ENCODE results near the gene SH2D3C. TPM values are rescaled to one million over a fixed set of nuclear protein-coding genes. Genes with fewer than 3 reads are reported as not detected.
A peak's percentile ranks its signal among the peaks of the same experiment; 100 is the strongest.
"Not testable (repeated sequence)": the region's sequence is repeated elsewhere in the genome, so short reads cannot be mapped to it uniquely, and the experiment has no call there.

Gene SH2D3C
- total RNA-seq, 2 experiments from 2014 or later = 29.9 to 30.3 TPM

- H3K4me1 Mint-ChIP-seq (ENCODE audit: low read depth) = peaks cover 49% of the 10 kb centered on the region
- peaks cover 36% of the 10 kb centered on the region for H3K36me3 Mint-ChIP-seq (ENCODE audit: low read depth)
- no peak overlapping the region for H3K4me3 Mint-ChIP-seq
- H3K9me3 Mint-ChIP-seq = no peaks in the 10 kb centered on the region
- peak; percentile 38 for TF ChIP-seq CTCF (IDR thresholded peaks at IDR 0.05)
- POLR2A ChIA-PET = interaction anchor here (1.3 to 1.5 kb wide), 2 partner anchors 23 to 319 kb away, joined by 3 to 5 read pairs; no protein-coding TSS in a partner anchor
- intact Hi-C loops (cut with micrococcal nuclease) = no loop called here
- ATAC-seq = peak; percentile 64
- DNase-seq = peak; percentile 58
- peak overlapping the region; percentile 35 for H3K27ac Mint-ChIP-seq
- CTCF ChIA-PET = interaction anchor here (0.7 to 16.0 kb wide), 12 partner anchors 8 to 238 kb away, joined by 3 to 144 read pairs (median 4); partner anchors contain the start of genes CDK9, SH2D3C and TOR2A
- no peaks in the 10 kb centered on the region for H3K27me3 Mint-ChIP-seq
Measured at GRCh38 chr9:127763918-127764384, 14.5 kb downstream of the SH2D3C start.

- ATAC-seq = no peak
Measured at GRCh38 chr9:127762111-127762676, 16.3 kb downstream of the SH2D3C start.

GRCh38 chr9:127761491-127761956 lies 16.9 kb downstream of the SH2D3C start:
- no peak for ATAC-seq
- POLR2A ChIA-PET = no interaction called here
- Mint-ChIP-seq H3K9me3 (no peaks in the 10 kb centered on the region), H3K27me3 (no peaks in the 10 kb centered on the region), H3K4me1 (ENCODE audit: low read depth) (peaks cover 32% of the 10 kb centered on the region), H3K4me3 (no peak overlapping the region), H3K27ac (no peak overlapping the region), H3K36me3 (ENCODE audit: low read depth) (peaks cover 26% of the 10 kb centered on the region)
- no peak for DNase-seq
- CTCF ChIA-PET = interaction anchor here (1.5 to 16.0 kb wide), 2 partner anchors 22 to 27 kb away, joined by 6 to 144 read pairs; partner anchors contain the start of genes CDK9, SH2D3C and TOR2A
- intact Hi-C loops (cut with micrococcal nuclease) = no loop called here
- no peak for TF ChIP-seq CTCF (IDR thresholded peaks at IDR 0.05)

More at GRCh38 chr9:127762111-127762676, 16.3 kb downstream of the SH2D3C start:
- CTCF ChIA-PET = interaction anchor here (1.5 to 16.0 kb wide), 3 partner anchors 13 to 27 kb away, joined by 6 to 144 read pairs (median 11); partner anchors contain the start of genes CDK9, SH2D3C and TOR2A
- Mint-ChIP-seq H3K36me3 (ENCODE audit: low read depth) (peaks cover 31% of the 10 kb centered on the region), H3K4me3 (no peak overlapping the region), H3K27ac (peak overlapping the region; percentile 28), H3K4me1 (ENCODE audit: low read depth) (peaks cover 37% of the 10 kb centered on the region), H3K9me3 (no peaks in the 10 kb centered on the region), H3K27me3 (no peaks in the 10 kb centered on the region)
- DNase-seq = no peak
- TF ChIP-seq CTCF (IDR thresholded peaks at IDR 0.05) = no peak
- intact Hi-C loops (cut with micrococcal nuclease) = no loop called here
- POLR2A ChIA-PET = no interaction called here

GRCh38 chr9:127761061-127761460 lies 17.4 kb downstream of the SH2D3C start:
- ChIA-PET CTCF (interaction anchor here (1.5 to 16.0 kb wide), 2 partner anchors 22 to 26 kb away, joined by 6 to 144 read pairs; partner anchors contain the start of genes CDK9, SH2D3C and TOR2A), POLR2A (no interaction called here)
- TF ChIP-seq CTCF (IDR thresholded peaks at IDR 0.05) = no peak
- Mint-ChIP-seq H3K27me3 (no peaks in the 10 kb centered on the region), H3K36me3 (ENCODE audit: low read depth) (peaks cover 21% of the 10 kb centered on the region), H3K4me3 (no peak overlapping the region), H3K27ac (no peak overlapping the region), H3K9me3 (no peaks in the 10 kb centered on the region), H3K4me1 (ENCODE audit: low read depth) (peaks cover 27% of the 10 kb centered on the region)
- intact Hi-C loops (cut with micrococcal nuclease) = no loop called here
- no peak for DNase-seq
- ATAC-seq = no peak

- Mint-ChIP-seq H3K4me3 (no peak overlapping the region), H3K27me3 (no peaks in the 10 kb centered on the region), H3K4me1 (ENCODE audit: low read depth) (peaks cover 16% of the 10 kb centered on the region), H3K9me3 (no peaks in the 10 kb centered on the region), H3K36me3 (ENCODE audit: low read depth) (peaks cover 8% of the 10 kb centered on the region), H3K27ac (peak overlapping the region; percentile 10)
- ChIA-PET POLR2A (no interaction called here), CTCF (interaction anchor here (0.9 to 1.5 kb wide), 2 partner anchors 24 to 111 kb away, joined by 3 to 4 read pairs; partner anchors contain the start of gene TOR2A)
- ATAC-seq (no peak), DNase-seq (no peak)
- intact Hi-C loops (cut with micrococcal nuclease) = no loop called here
- TF ChIP-seq CTCF (IDR thresholded peaks at IDR 0.05) = no peak
Measured at GRCh38 chr9:127758843-127759242, 19.6 kb downstream of the SH2D3C start.

GRCh38 chr9:127756776-127757175 lies 21.7 kb downstream of the SH2D3C start:
- H3K27ac Mint-ChIP-seq; H3K4me3 Mint-ChIP-seq; ATAC-seq; DNase-seq; H3K4me1 Mint-ChIP-seq (ENCODE audit: low read depth); CTCF ChIA-PET; H3K9me3 Mint-ChIP-seq; H3K27me3 Mint-ChIP-seq; intact Hi-C loops (cut with micrococcal nuclease): not testable (repeated sequence)
- POLR2A ChIA-PET = interaction anchor here (0.9 kb wide), 1 partner anchor 53 kb away, joined by 3 read pairs; no protein-coding TSS in a partner anchor
- peaks cover 11% of the 10 kb centered on the region for H3K36me3 Mint-ChIP-seq (ENCODE audit: low read depth)
